HG02678 (cell line): ENCODE data around the gene DGKG.
A peak's percentile ranks its signal among the peaks of the same experiment; 100 is the strongest.

Experiments
- ATAC-seq: cut with Tn5 transposase; IDR thresholded peaks from one replicate; pipeline ENCODE4 v1.9.1; 2021; ENCODE audit warnings: mild to moderate bottlenecking, moderate library complexity; ENCODE audit not compliant: unreplicated experiment

The DGKG gene

DNA sequence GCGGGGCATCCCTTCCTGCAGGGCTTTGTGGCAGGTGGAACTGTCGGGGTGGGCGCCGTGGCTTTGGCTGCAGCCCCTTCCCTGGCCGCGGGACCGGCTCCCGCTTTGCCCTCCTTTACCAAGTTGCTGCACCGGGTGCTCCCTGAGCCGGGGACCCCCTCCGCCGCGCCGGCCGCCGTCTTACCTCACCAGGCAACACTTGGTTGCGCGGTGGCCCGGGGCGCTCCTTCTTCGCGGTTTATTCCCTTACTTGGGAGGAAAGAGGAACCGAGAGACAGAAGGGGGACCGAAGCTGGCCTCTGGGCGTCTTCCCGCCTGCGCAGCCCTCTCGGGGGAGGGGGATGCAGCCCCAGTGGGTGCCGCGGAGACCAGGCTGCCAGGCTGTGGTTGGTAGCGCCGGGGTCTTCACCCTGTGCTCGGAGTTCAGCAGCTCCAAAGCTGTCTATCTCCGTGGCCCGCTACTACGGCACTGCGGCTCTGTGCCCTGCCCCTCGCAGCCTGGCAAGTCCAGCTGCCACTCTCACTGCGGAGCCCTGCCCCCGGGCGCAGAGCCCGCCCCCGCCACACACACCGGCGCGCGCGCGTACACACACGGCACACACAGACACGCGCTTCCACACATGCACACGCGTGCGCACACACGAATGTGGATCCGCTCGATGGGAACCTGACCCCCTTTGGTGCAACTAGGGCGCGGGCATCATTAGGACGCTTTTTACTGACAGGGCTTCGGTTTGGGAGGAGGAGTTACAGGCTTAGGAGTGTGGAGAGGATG lies at the start of gene DGKG:
DGKG (minus strand) TSS at position 473 of the 775 bp plus-strand sequence. CDS start 41,775 bp downstream, outside the sequence.
- ATAC-seq, result peak; percentile 54

DNA sequence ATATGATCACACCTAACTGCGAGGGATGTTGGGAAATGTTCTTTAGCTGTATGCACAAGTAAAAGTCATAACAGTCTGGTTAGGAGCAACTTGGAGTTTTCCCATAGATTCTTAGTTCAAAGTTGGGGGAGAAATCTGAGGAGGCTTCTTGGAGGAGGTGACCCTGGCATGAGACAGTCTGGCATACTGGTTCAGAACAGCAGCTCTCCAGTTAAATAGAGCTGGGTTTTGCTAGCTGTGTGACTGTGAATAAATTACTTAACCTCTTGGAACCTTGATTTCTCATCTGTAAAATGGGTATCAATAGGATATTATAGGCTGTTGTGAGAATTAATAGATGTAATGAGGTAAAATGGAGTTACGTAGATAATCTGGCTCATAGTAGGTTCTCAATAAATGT lies 49.1 kb upstream of the DGKG start:
- ATAC-seq, result no peak

DNA sequence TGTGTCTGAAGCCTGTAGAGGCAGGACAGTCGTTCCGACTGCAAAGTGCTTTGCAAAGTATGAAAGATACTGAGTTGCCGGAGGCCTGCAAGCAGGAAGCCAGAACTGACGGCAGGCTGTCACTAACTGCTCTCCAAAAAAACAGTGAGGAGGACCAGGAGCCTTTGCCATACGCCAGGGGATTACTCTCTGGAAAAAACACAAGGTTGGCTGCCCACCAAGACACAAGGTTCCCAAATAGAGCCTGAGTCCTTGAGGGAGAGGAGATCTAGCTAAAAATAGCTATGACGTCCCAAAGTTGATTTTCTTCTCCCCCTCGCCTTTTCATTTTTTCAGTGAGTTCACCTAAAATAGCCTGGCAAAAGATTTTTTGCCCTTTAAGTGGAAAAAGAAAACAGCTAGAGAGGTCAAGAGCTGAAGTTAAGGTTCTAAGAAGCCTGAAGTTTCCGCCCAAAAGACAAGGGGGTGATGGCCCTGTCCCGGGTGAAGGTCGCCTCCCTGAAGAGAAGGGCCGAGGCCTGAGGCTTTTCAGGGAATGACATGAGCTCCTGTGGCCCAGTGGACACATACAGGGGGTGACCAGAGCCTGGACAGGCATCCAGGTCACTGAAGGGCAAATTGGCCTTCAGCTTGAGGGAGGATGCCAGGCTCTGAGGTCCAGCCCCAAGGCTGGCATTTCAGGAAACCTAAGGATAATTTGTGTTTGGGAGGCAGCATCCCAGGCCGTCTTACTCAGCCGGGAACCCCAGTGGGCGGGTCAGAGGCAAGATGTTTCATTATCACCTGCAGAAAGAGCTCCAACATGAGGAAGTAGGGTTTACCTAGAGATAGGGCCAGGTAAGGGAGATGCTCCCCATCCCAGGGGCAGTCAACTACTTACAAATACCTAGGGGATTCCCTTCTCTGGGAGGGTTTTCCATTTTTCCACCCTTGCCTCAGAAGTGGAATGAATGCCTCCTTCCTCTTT lies 44.9 kb upstream of the DGKG start:
- no peak for ATAC-seq

DNA sequence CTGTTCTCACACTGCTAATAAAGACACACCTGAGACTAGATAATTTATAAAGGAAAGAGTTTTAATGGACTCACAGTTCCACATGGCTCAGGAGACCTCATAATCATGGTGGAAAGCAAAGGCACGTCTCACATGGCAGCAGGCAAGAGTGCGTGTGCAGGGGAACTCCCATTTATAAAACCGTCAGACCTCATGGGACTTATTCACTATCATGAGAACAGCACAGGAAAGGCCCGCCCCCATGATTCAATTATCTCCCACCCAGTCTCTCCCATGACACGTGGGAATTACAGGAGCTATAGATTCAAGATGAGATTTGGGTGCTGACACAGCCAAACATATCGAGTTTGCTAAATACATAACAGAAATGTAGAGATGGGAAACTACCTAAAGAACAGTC lies 39.5 kb upstream of the DGKG start:
- no peak for ATAC-seq

DNA sequence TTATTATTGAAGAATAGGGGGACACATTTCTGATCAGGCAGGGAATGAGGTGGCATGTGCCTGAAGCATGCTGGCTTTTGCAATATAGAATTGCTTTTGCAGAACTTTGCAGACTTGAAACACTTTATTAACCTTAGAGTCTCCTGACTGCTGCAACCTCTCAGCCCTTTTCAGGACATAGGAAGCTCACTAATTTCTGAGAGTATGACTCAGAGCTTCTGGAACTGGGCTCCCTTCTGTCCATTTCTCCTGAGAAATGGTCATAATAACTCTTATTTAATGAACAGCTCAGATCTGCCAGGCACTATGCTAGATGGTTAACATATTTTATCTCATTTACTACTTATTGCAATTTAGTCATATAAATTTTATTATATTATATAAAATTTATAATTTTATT lies 38.6 kb upstream of the DGKG start:
- no peak for ATAC-seq

DNA sequence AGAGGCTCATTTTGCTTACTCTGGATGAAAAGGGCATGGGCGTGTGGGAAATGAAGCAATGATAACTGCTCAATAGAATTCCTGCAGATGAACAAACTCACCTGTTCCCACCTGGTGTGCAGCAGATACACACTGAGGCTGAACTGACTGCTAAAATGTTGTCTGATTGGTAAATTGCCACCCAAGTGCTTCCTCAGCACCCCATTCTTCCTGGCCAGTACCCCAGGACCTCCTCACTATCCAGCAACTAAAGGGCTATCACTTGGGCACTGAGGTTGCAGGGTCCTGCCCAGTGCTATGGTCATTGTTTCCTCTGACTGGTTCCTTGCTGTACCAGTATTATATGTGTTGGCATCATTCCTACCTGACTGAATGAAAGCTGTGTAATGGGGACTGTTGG lies 38.0 kb upstream of the DGKG start:
- ATAC-seq, result no peak

DNA sequence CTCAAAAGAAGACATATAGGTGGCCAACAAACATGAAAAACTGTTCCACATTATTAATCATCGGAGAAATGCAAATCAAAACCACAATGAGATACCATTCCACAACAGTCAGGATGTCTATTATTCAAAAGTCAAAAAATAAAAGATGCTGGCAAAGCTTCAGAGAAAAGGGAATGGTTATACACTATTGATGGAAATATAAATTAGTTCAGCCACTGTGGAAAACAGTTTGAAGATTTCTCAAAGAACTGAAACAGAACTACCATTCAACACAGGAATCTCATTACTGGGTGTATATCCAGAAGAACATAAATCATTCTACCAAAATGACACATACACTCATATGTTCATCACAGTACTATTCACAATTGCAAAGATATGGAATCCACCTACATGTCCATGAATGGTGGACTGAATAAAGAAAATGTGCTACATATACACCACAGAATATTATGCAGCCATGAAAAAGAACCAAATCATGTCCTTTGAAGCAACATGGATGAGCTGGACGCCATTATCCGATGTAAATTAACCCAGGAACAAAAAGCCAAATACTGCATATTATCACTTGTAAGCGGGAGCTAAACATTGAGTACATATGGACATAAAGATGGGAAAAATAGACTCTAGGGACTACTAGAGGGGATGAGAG lies 32.7 kb upstream of the DGKG start:
- ATAC-seq, result no peak

DNA sequence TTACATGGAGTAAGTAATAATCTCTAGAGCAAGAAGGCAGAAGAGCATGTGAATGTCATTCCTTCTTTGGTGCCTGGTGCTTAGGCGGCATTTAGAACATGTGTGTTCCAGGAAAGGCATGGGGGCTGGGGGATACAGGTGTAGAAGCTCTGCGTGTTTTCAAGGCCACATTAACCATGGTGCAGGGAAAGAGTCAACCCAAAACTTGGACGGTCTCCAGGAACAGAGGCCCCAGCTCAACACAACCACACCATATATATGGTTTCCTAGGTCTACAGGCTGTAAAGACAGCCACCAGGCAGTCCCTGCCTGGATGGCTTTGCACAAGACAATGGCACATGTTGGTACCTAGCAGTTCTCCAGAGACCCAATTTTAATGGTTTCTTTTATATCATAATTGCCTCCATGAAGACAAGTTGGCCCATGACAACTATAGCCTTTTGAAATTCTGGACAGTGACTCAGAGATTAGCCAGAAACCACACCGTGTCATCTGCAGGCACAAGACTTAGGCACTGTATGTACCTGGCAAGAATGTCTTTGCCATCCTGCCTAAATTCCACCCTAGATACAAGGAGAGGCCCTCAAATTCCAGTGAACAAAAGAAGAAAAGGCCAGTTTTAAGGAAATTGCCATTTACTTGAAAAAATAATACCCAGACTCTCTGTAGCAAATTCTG lies 25.0 kb upstream of the DGKG start:
- ATAC-seq, result no peak

DNA sequence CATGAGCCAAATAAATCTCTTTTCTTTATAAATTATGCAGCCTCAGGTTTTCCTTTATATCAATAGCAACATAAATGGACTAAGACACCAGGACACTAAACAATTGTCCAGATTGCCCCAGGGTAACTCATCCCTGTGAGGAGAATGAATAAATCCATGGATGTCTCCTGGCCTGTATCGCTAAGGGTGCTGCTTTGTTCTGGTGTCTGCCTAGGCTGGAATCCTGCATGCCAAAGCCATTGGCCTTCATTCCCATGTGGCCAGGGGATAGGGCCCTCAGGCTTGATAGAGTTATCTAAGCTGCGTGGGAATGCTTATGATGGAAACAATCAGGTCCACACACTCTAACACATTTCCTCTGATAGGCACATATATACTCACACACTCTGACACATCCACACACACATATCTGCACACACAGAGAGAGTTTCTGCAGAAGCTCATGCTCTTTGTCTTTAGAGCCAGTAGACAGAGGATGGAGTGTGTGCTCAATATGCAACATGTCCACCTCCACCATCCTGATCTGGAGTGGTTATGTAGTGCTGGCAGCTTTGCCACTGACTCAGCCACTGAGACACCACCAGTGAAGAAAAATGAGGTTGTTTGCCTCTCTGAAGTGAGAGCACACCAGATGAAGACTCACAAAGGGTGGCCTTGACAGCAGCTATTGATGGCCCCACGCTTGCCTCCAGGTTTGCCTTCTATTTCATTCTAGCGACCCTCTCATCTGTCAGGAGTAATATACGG lies 24.0 kb upstream of the DGKG start:
- ATAC-seq, result no peak

DNA sequence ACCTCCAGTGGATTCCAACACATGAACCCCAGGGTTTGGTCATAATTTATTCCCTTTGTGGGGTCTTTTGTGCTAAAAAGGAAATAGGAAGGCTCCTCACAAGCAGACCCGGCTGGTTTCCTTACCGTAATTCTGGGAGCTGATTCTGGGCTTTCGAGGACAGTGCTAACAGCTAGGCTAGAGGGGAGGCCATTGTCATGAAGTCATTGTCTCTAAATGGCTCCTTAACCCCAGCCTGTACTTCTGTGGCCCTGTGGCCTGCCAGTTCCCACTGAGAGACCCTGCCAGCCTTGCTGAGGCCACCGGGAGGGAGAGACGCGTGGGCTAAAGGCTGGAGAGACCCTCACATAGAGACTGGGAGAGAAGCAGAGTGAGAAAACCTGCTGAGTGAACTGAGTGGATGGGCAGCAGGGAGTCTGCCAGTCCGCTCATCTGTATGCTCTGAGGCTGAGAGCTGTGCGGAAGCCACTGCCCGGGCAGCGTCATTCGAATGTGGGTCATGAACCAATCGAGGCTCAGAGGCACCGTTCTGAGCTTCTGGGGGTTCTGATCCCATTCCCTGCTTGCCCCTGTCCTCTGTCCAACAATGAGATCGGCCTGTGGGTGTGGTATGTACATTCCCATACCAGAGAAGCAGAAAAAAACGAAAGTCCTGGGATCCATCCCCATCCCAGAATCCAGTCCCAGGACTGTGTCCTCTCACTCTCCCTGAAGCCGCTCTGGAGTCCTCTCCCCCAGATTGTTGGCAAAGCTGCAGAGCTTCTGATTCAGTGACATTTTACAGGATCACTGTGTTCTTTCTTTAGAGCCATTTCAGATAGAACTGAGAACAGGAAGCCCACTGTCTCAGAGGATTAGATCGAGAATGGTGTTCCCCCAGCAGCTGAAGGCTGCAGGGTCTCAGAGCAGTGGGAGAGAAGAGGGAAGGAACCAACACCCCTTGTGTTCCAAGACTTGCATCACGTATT lies 21.3 kb upstream of the DGKG start:
- ATAC-seq, result no peak

DNA sequence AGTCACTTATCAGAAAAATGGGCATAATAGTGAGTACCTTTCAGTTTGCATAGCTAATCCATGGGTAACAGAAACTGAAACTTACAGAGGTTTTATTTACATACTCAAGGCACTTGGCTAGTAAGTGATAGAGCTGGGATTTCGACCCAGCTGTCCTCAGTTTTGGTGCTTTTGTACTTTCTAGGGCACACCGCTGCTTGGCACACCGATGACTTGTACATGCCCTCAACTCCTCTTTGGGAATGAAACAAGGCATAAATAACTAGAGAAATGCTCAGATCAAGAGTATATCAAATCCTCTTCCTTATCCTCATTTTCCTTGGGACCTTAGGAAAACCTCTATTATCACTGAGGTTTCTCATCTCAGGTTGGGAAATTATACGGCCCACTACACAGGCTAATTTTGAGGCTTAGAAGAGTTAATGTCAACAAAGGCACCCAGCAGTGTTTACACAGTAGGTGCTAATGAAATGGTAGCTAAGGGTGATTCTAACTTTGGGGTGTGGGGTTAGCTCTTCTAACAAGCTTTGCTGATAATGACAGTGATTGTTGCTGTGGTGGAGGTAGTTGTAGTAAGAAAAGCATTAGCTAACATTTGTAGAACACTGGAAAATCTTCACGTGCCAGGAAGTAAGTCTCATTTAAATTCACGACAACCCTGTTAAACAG lies 20.3 kb upstream of the DGKG start:
- ATAC-seq, result no peak

DNA sequence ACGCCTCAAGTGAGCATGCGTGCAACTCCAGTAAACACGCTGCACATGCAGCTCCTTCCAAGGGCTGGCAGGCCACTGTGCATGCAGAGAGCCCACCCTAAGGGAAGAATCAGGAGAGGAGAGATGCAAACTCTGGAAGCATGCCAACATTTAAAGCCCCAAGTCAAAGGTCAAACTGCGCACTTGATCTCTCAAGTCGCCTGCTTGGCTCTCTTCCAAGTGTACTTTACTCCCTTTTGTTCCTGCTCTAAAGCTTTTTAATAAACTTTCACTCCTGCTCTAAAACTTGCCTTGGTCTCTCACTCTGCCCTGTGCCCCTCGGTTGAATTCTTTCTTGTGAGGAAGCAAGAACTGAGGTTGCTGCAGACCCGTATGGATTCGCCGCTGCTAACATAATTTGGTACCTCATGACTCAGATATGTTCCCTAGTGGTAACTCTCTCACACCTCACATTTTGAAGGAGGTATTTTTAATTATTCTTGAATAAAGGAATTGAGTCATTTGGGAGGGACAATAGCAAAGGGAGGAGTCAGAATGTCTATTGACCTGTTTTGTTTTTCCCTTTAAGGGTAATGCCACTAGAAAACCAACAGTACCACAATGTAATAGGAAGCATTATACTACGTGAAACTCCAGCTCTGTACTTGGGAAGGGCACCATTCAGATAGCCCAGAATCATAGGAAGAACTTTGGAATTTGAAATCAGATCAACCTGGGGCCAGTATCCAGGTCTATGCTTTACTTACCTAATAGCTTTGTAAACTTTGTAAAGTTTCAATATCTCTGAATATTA lies 19.6 kb upstream of the DGKG start:
- ATAC-seq, result no peak

DNA sequence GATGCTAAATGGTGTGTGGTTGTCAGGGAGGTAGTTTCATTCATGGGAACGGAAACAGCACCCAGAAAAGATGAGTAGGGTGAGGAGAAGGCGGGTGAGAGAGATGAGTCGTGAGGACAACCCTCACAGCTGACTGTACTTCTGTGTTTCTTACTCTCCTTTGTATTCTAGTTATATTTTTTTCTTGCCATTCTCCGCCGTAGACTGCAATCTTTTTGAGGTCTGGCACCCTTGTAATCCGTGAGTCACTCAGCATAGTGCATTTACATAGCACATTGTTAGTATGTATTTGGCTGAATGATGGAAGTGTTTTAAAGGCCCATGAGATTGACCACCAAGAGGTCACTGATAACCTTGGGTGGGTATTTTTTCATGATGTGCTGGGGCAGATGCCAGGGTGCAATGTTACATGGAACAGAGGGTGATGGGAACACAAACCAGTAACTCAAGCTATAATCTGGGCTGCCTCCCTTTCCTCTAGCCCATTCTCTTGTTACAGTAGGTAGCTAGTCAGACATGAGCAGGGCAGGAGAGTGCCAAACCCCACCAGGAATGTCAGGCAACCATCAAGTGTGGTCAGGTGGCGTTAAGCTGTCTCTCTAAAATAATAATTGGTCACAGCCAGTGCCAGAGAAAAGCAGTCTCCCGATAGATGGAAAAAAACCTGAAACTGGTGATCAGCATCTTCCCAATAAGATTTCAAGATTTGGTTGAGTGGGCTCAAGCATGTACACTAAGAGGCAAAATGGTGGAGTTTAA lies 18.8 kb upstream of the DGKG start:
- ATAC-seq, result no peak

DNA sequence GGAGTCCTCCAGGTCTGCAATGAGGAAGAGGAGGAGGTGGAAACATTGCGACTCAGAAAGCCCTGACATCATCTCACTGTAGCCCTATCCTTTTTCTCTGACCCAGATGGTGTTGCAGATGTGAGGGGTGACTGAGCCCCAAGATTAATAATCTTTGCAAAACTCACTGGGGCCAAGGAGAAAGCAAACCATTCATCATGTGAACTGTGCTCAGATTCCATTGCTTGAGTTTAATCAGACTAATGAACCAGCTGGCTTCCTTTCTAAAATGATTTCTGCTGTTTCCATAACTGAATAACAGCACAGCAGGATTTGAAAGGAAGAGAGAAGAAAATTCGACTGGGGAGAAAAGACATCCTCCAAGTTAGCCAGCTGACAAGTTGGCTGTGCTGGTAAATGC lies 13.4 kb upstream of the DGKG start:
- no peak for ATAC-seq

DNA sequence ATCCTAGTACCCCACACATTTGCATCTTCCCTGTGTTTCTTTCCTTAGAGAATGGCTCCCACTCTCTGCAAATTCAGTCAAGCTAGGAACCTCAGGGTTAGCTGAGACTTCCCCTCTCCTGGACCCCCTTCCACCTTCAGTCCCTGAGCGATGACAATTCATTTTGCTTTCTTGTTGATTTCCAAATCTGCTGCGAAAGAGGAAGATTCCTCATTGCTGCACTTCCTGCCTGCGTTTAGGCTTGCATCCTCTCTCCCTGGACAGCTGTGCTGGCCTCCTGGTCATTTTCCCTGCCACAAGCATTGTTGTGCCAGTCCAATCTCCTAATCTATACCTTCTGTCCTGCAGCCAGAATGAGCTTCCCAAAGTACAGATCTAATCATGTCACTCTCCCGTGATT lies 12.3 kb upstream of the DGKG start:
- ATAC-seq, result no peak

DNA sequence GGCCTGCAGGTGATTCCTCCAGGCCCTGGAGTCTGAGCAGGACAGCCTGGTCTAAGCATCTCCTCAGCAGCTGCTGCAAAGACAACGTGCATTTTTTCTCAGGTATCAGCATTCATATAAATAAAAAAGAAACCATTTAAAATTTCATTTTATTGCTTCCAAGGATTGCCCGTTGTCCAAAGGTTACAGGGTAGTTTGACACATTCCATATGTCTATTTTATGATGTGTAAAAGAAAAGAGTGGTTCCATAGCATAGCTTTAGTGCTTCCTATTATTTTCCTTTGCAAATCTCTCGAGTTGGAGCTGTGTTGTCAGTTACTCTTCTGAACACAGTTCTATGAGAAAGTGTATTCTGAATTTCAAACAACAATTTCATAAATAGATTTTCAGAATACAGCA lies 7.2 kb upstream of the DGKG start:
- ATAC-seq, result no peak

DNA sequence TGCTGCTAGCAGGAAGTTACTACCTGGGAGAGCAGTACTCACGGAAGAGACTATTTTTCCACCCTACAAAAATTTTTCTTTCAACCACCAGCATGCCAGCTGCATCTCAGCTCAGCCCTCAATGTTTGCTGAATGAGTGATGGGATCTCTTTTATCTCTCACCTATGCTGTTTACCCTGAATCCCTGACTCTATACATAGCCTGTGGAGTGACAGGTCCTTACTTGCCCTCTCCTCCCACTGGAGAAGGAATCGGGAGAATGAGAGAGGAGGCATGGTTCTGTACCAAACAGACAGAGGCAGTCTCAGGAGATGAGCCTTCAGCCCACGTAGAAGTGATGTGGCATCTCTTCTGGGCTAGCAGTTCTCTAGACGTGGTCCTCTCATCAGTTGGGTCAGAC lies 6.7 kb upstream of the DGKG start:
- no peak for ATAC-seq
